Activated naive CD4-positive, alpha-beta T cell treated with anti-CD3 and anti-CD28 coated beads, Interleukin-2, amount 10 ng/mL, durations not matched to agents 7 days and 5 days (primary cell): ENCODE data around the gene SEMA5A.

Experiments used
- CTCF ChIA-PET: fragments of 350-600 bp; sonication (Branson Sonifier 250); formaldehyde crosslinking; loops from one replicate; lab custom pipeline; 2021; ENCODE audit warnings: antibody characterized with exemption; lab: Charles Lee
- DNase-seq: peaks from one replicate; pipeline ENCODE4 v3.0.0-alpha.2; 2020
- H3K27ac Mint-ChIP-seq: one replicate; pipeline ENCODE4 v1.8.0; 2021; ENCODE audit warnings: mild to moderate bottlenecking, moderate library complexity, mixed read lengths
- H3K27me3 Mint-ChIP-seq: one replicate; pipeline ENCODE4 v1.8.0; 2021; ENCODE audit warnings: mild to moderate bottlenecking, mixed read lengths
- H3K36me3 Mint-ChIP-seq: one replicate; pipeline ENCODE4 v1.8.0; 2021; ENCODE audit warnings: mixed read lengths
- H3K4me1 Mint-ChIP-seq: one replicate; pipeline ENCODE4 v1.8.0; 2021; ENCODE audit warnings: mixed read lengths
- H3K4me3 Mint-ChIP-seq: one replicate; pipeline ENCODE4 v1.8.0; 2021; ENCODE audit warnings: mild to moderate bottlenecking, moderate library complexity, mixed read lengths
- H3K9me3 Mint-ChIP-seq: one replicate; pipeline ENCODE4 v1.8.0; 2021; ENCODE audit warnings: mixed read lengths

The SEMA5A gene

GRCh38 chr5:9537223-9538141 lies 8.4 kb downstream of the SEMA5A start:
- no peak overlapping the region for H3K27ac Mint-ChIP-seq
- CTCF ChIA-PET: no interaction called here
- peaks cover 4% of the 10 kb centered on the region for H3K4me1 Mint-ChIP-seq
- H3K36me3 Mint-ChIP-seq: no peaks in the 10 kb centered on the region
- no peaks in the 10 kb centered on the region for H3K9me3 Mint-ChIP-seq
- DNase-seq: no peak
- H3K27me3 Mint-ChIP-seq: no peaks in the 10 kb centered on the region
- H3K4me3 Mint-ChIP-seq: no peak overlapping the region

- no peak overlapping the region for H3K27ac Mint-ChIP-seq
- CTCF ChIA-PET: no interaction called here
- peaks cover 4% of the 10 kb centered on the region for H3K4me1 Mint-ChIP-seq
- no peaks in the 10 kb centered on the region for H3K27me3 Mint-ChIP-seq
- DNase-seq: no peak
- no peaks in the 10 kb centered on the region for H3K9me3 Mint-ChIP-seq
- no peak overlapping the region for H3K4me3 Mint-ChIP-seq
- H3K36me3 Mint-ChIP-seq: no peaks in the 10 kb centered on the region
These were observed 9.2 kb downstream of the SEMA5A start for GRCh38 chr5:9536717-9537116.

GRCh38 chr5:9534881-9535517 lies 10.9 kb downstream of the SEMA5A start:
- Mint-ChIP-seq H3K4me1 (peaks cover 4% of the 10 kb centered on the region), H3K9me3 (no peaks in the 10 kb centered on the region), H3K27me3 (no peaks in the 10 kb centered on the region), H3K4me3 (no peak overlapping the region), H3K36me3 (no peaks in the 10 kb centered on the region), H3K27ac (no peak overlapping the region)
- DNase-seq: no peak
- CTCF ChIA-PET: no interaction called here

GRCh38 chr5:9533562-9534364 lies 12.1 kb downstream of the SEMA5A start:
- CTCF ChIA-PET: interaction anchor here (1.1 kb wide), 1 partner anchor 10 kb away, joined by 6 read pairs; no protein-coding TSS in a partner anchor
- H3K9me3 Mint-ChIP-seq: no peaks in the 10 kb centered on the region
- no peak overlapping the region for H3K4me3 Mint-ChIP-seq
- DNase-seq: no peak
- no peaks in the 10 kb centered on the region for H3K36me3 Mint-ChIP-seq
- peaks cover 4% of the 10 kb centered on the region for H3K4me1 Mint-ChIP-seq
- H3K27me3 Mint-ChIP-seq: no peaks in the 10 kb centered on the region
- H3K27ac Mint-ChIP-seq: no peak overlapping the region

- CTCF ChIA-PET: interaction anchor here (1.1 kb wide), 1 partner anchor 11 kb away, joined by 6 read pairs; no protein-coding TSS in a partner anchor
- Mint-ChIP-seq H3K36me3 (no peaks in the 10 kb centered on the region), H3K27ac (no peak overlapping the region), H3K4me3 (no peak overlapping the region), H3K9me3 (no peaks in the 10 kb centered on the region), H3K4me1 (no peaks in the 10 kb centered on the region), H3K27me3 (no peaks in the 10 kb centered on the region)
- DNase-seq: no peak
These were observed 12.8 kb downstream of the SEMA5A start for GRCh38 chr5:9533096-9533495.

GRCh38 chr5:9529513-9529912 lies 16.4 kb downstream of the SEMA5A start:
- Mint-ChIP-seq H3K27ac (no peak overlapping the region), H3K9me3 (no peaks in the 10 kb centered on the region), H3K4me3 (no peak overlapping the region), H3K36me3 (no peaks in the 10 kb centered on the region), H3K4me1 (no peaks in the 10 kb centered on the region), H3K27me3 (no peaks in the 10 kb centered on the region)
- CTCF ChIA-PET: no interaction called here
- DNase-seq: no peak

- Mint-ChIP-seq H3K36me3 (no peaks in the 10 kb centered on the region), H3K27ac (no peak overlapping the region), H3K27me3 (no peaks in the 10 kb centered on the region), H3K9me3 (no peaks in the 10 kb centered on the region), H3K4me1 (no peaks in the 10 kb centered on the region), H3K4me3 (no peak overlapping the region)
- CTCF ChIA-PET: no interaction called here
- no peak for DNase-seq
These were observed 16.8 kb downstream of the SEMA5A start for GRCh38 chr5:9529041-9529480.

GRCh38 chr5:9524941-9525340 lies 20.9 kb downstream of the SEMA5A start:
- no peak for DNase-seq
- no peak overlapping the region for H3K27ac Mint-ChIP-seq
- no peaks in the 10 kb centered on the region for H3K36me3 Mint-ChIP-seq
- H3K4me3 Mint-ChIP-seq: no peak overlapping the region
- peaks cover 2% of the 10 kb centered on the region for H3K9me3 Mint-ChIP-seq
- H3K4me1 Mint-ChIP-seq: no peaks in the 10 kb centered on the region
- H3K27me3 Mint-ChIP-seq: no peaks in the 10 kb centered on the region
- CTCF ChIA-PET: no interaction called here

- Mint-ChIP-seq H3K27ac (no peak overlapping the region), H3K27me3 (no peaks in the 10 kb centered on the region), H3K4me3 (no peak overlapping the region), H3K9me3 (peaks cover 2% of the 10 kb centered on the region), H3K36me3 (no peaks in the 10 kb centered on the region), H3K4me1 (no peaks in the 10 kb centered on the region)
- no peak for DNase-seq
- CTCF ChIA-PET: no interaction called here
These were observed 22.6 kb downstream of the SEMA5A start for GRCh38 chr5:9523090-9523823.

GRCh38 chr5:9519537-9519936 lies 26.3 kb downstream of the SEMA5A start:
- Mint-ChIP-seq H3K27me3 (no peaks in the 10 kb centered on the region), H3K9me3 (peaks cover 2% of the 10 kb centered on the region), H3K36me3 (no peaks in the 10 kb centered on the region), H3K4me1 (no peaks in the 10 kb centered on the region), H3K27ac (no peak overlapping the region), H3K4me3 (no peak overlapping the region)
- no peak for DNase-seq
- CTCF ChIA-PET: no interaction called here

- Mint-ChIP-seq H3K36me3 (no peaks in the 10 kb centered on the region), H3K9me3 (no peaks in the 10 kb centered on the region), H3K4me1 (no peaks in the 10 kb centered on the region), H3K27me3 (no peaks in the 10 kb centered on the region), H3K4me3 (no peak overlapping the region), H3K27ac (no peak overlapping the region)
- no peak for DNase-seq
- CTCF ChIA-PET: no interaction called here
These were observed 29.3 kb downstream of the SEMA5A start for GRCh38 chr5:9516591-9516990.

GRCh38 chr5:9515436-9515835 lies 30.4 kb downstream of the SEMA5A start:
- DNase-seq: no peak
- H3K4me3 Mint-ChIP-seq: no peak overlapping the region
- no peaks in the 10 kb centered on the region for H3K9me3 Mint-ChIP-seq
- no peak overlapping the region for H3K27ac Mint-ChIP-seq
- no peaks in the 10 kb centered on the region for H3K36me3 Mint-ChIP-seq
- CTCF ChIA-PET: no interaction called here
- no peaks in the 10 kb centered on the region for H3K27me3 Mint-ChIP-seq
- no peaks in the 10 kb centered on the region for H3K4me1 Mint-ChIP-seq

- DNase-seq: no peak
- Mint-ChIP-seq H3K4me3 (no peak overlapping the region), H3K36me3 (no peaks in the 10 kb centered on the region), H3K27ac (no peak overlapping the region), H3K4me1 (no peaks in the 10 kb centered on the region), H3K27me3 (no peaks in the 10 kb centered on the region), H3K9me3 (no peaks in the 10 kb centered on the region)
- CTCF ChIA-PET: no interaction called here
These were observed 30.9 kb downstream of the SEMA5A start for GRCh38 chr5:9514968-9515367.

- DNase-seq: no peak
- no peak overlapping the region for H3K27ac Mint-ChIP-seq
These were observed 32.0 kb downstream of the SEMA5A start for GRCh38 chr5:9513827-9514226.

More at GRCh38 chr5:9513827-9514226, 32.0 kb downstream of the SEMA5A start:
- no peaks in the 10 kb centered on the region for H3K9me3 Mint-ChIP-seq
- no peaks in the 10 kb centered on the region for H3K27me3 Mint-ChIP-seq
- CTCF ChIA-PET: no interaction called here
- no peaks in the 10 kb centered on the region for H3K4me1 Mint-ChIP-seq
- H3K4me3 Mint-ChIP-seq: no peak overlapping the region
- no peaks in the 10 kb centered on the region for H3K36me3 Mint-ChIP-seq
